Stimulated activated CD4-positive, alpha-beta T cell treated with anti-CD3 and anti-CD28 coated beads, TNF-alpha, amount 100 ng/mL, for 4 hours (primary cell): ENCODE data around the gene PRRC2A.
A peak's percentile ranks its signal among the peaks of the same experiment; 100 is the strongest.

Source experiments
- DNase-seq, 3 experiments: peaks; one replicate each; pipeline ENCODE4 v3.0.0-alpha.2; 2020; ENCODE audit warnings: low read depth in 3 of 3

Gene PRRC2A

GRCh38 chr6:31620586-31621319 is at the start of gene PRRC2A:
PRRC2A (plus strand) TSS chr6:31620715; CDS start chr6:31622790, 2,075 bp downstream.
- peak in 2 of 3 experiments; percentile 63 to 87 for DNase-seq

GRCh38 chr6:31572041-31572911 is 48.2 kb upstream of the PRRC2A start, which contains the start of gene LTA:
LTA (plus strand) TSS chr6:31572289; CDS start chr6:31572743, 454 bp downstream.
- peak in 1 of 3 experiments; percentile 62 for DNase-seq

GRCh38 chr6:31573239-31574105 is 47.0 kb upstream of the PRRC2A start:
- no peak for DNase-seq

- DNase-seq = no peak
These were observed 46.1 kb upstream of the PRRC2A start for GRCh38 chr6:31574106-31575061.

GRCh38 chr6:31575335-31575901 is 45.1 kb upstream of the PRRC2A start, which contains the start of gene TNF:
TNF (plus strand) TSS chr6:31575565; CDS start chr6:31575742, 177 bp downstream.
- peak in 2 of 3 experiments; percentile 78 to 83 for DNase-seq

- DNase-seq = no peak
These were observed 44.4 kb upstream of the PRRC2A start for GRCh38 chr6:31575952-31576685.

- DNase-seq = no peak
These were observed 43.5 kb upstream of the PRRC2A start for GRCh38 chr6:31576897-31577578.

- DNase-seq = no peak
These were observed 42.9 kb upstream of the PRRC2A start for GRCh38 chr6:31577579-31577966.

- DNase-seq = no peak
These were observed 42.1 kb upstream of the PRRC2A start for GRCh38 chr6:31578184-31579118.

- DNase-seq = no peak
These were observed 41.4 kb upstream of the PRRC2A start for GRCh38 chr6:31579119-31579505.

- no peak for DNase-seq
These were observed 40.7 kb upstream of the PRRC2A start for GRCh38 chr6:31579546-31580437.

- DNase-seq = no peak
These were observed 40.1 kb upstream of the PRRC2A start for GRCh38 chr6:31580438-31580740.

GRCh38 chr6:31580807-31581433 is 39.6 kb upstream of the PRRC2A start:
- DNase-seq = peak; percentile 81 to 91 (median 83)

GRCh38 chr6:31581434-31582229 is 38.9 kb upstream of the PRRC2A start:
- DNase-seq = no peak

- no peak for DNase-seq
These were observed 38.3 kb upstream of the PRRC2A start, which contains the start of gene LTB for GRCh38 chr6:31582230-31582643. LTB (minus strand) TSS chr6:31582424; CDS start chr6:31582417, 7 bp downstream.
